Measurements from ENCODE around the gene RAD23B.
A peak's percentile ranks its signal among the peaks of the same experiment; 100 is the strongest.

RAD23B gene

DNA sequence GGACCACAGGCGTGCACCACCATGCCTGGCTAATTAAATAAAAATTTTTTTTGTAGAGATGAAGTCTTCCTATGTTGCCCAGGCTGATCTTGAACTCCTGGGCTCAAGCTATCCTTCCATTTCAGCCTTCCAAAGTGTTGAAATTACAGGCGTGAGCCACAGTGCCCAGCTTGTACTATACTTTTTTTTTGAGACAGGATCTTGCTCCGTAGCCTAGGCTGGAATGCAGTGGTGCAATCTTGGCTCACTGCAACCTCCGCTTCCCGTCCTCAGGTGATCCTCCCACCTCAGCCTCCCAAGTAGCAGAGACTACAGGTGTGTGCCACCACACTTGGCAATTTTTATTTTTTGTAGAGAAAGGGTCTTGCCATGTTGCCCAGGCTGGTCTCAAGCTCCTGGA is 5.3 kb upstream of the RAD23B start:
- H3K27ac ChIP-seq, result no peak overlapping the region

DNA sequence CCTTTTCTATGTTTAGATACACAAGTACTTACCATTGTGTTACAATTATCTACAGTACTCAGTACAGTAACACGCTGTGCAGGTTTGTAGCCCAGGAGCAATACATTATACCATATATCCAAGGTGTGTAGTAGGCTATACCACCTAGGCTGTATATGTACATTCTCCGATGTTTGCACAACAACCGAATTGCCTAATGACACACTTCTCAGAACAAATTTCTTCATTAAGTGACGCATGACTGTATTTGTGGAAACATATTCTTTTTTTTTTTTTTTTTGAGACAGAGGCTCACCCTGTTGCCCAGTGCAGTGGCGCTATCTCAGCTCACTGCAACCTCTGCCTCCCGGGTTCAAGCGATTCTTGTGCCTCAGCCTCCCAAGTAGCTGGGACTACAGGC is 4.0 kb upstream of the RAD23B start:
- TF ChIP-seq, protein P1, sequence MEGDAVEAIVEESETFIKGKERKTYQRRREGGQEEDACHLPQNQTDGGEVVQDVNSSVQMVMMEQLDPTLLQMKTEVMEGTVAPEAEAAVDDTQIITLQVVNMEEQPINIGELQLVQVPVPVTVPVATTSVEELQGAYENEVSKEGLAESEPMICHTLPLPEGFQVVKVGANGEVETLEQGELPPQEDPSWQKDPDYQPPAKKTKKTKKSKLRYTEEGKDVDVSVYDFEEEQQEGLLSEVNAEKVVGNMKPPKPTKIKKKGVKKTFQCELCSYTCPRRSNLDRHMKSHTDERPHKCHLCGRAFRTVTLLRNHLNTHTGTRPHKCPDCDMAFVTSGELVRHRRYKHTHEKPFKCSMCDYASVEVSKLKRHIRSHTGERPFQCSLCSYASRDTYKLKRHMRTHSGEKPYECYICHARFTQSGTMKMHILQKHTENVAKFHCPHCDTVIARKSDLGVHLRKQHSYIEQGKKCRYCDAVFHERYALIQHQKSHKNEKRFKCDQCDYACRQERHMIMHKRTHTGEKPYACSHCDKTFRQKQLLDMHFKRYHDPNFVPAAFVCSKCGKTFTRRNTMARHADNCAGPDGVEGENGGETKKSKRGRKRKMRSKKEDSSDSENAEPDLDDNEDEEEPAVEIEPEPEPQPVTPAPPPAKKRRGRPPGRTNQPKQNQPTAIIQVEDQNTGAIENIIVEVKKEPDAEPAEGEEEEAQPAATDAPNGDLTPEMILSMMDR (conservative IDR thresholded peaks at IDR 0.05), result no peak

More for the DNA sequence above, 5.3 kb upstream of the RAD23B start:
- TF ChIP-seq, protein P1 (conservative IDR thresholded peaks at IDR 0.05), result no peak

DNA sequence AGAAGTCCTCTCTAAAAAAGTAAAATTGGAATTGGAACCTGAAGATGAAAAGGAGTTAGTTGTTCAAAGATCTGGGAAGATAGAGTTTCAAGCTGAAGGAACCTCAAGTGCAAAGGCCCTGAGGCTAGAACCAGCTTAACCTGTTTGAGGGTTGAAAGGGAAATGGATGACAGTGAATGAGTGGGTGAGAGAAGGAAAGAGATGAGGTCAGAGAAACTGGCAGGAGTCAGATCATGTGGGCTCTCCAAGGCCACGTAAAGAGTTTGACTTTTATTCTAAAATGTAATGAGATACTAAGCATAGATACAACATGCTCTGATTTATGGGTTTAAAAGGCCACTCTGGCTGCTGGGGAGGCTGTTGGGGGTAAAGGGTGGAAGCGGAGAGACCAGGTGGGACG is 2.5 kb upstream of the RAD23B start:
- no peak overlapping the region for H3K27ac ChIP-seq
- TF ChIP-seq, protein P1 (conservative IDR thresholded peaks at IDR 0.05), result no peak

More for the DNA sequence above, 4.0 kb upstream of the RAD23B start:
- no peak overlapping the region for H3K27ac ChIP-seq

DNA sequence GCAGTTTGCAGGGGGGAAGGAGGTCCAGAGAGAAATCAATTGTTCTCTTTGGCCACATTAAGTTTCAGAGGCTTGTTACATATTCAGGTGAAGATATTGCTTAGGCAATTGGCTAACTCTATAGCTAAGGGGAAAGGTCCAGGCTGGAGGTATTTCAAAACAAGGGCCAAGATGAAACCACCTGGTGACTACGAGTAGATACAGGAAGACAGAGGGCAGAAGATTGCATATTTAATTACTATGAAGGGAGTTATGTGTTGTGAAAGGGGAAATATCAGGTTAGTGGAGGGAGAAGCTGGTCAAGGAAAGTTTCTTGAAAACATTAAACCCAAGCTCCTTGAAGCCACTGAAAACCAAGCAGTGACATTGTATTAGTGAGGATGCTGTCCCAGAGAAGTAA is 1.9 kb upstream of the RAD23B start:
- TF ChIP-seq, protein P1 (conservative IDR thresholded peaks at IDR 0.05), result no peak
- no peak overlapping the region for H3K27ac ChIP-seq

DNA sequence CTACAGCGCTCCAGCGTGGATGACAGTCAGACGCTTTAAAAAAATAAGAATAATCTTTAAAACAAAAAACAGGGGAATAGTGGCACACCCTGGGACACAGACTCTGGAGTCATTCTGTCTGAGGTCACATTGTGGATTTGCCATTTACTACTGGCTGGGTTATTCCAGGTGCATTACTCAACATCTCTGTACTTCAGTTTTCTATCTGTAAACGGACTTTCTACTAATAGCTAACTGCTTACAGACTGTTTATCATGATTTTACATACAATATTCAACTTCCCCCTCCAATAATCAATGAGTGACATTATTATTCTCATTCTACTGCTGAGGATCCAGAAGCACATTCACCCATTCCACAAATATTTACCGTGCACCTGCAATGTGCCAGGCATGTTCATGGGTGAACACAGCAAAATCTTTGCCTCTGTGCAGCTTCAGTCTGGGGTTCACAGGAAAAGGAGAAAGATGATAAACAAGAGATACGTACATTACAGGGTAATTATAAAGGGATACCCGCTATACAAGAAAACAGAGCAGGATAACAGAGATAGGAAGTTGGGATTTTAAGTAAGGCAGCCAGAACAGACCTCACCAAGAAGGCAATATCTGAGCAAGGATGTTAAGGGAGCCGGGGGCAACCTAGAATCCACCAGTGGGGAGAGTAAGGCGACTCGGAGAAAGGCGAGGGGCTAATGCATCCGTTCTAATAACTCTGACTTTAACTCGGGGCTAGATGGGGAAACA is 984 bp upstream of the RAD23B start:
- TF ChIP-seq, protein P1 (conservative IDR thresholded peaks at IDR 0.05), result no peak
- H3K27ac ChIP-seq, result peak overlapping the region; percentile 100

DNA sequence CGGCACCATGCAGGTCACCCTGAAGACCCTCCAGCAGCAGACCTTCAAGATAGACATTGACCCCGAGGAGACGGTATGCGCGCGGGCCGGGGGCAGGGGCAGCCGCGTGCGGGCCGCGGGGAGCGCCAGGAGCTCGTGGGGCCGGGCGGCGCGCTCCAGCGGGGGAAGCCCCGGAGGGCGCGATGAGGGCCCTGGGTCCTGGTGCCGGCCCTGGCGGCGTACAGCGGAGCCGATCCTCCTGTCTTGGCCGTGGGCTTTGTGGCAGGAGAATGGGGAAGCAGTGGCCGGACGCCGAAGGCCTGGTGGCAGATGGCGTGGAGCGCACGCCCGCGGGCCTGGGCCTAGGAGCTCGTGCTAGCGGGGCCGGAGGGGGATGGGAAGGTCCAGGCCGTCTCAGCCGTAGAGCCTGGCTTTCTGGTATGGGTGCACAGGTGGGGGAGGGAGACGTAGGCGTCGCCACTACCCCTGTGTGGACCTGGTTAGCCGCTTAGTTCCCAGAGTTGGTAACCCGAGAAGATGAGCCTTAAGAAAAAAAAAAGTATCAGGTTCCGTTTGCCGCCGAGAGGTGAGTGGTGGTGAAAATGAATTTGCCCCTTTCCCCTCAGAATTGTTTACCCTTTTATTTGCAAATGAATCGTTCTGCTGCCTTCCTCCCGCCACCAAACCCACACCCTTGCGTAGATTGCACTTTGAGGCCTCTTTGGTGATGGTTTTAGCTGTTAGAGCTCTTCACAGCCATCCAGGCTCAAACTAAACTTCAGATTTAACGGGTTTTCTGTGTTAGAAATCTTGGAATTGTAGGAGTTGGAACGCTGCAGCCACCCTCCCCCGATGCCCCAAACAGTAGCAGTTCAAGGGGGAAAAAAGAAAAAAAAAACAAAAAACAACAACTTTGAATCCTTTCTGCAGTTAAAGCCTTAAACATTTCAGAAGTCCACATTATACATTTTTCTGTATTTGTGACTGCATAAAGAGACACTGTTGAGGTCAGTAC is 841 bp downstream of the RAD23B start:
- TF ChIP-seq, protein P1 (conservative IDR thresholded peaks at IDR 0.05), result no peak
- H3K27ac ChIP-seq, result peak overlapping the region; percentile 100

DNA sequence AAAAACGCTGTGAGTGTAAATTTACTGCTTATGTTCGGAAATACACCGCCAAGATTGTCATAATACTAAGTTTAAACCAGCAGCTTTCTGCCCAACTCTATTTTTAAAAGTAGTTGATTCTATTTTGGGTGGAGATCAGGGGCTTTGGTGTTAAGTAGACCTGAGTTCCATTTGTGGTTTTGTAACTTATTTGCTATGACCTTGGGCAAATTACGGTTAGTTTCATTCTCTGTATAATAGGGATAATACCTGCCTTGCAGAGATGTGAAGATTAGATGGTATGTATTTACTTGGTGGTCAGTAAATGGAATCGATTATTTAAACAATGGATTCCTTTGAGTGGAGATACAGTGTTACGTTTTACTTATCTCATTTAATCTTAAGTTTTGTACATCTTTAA is 1.6 kb downstream of the RAD23B start:
- peak overlapping the region; percentile 100 for H3K27ac ChIP-seq

More for the DNA sequence above, 1.6 kb downstream of the RAD23B start:
- TF ChIP-seq, protein P1 (conservative IDR thresholded peaks at IDR 0.05), result no peak

All from VCaP (cell line).